SU-DHL-6 (cell line): ENCODE results near the gene AIG1.

Source experiments
- H2AFZ ChIP-seq: fragments of 200-600 bp; sonication (generic); 2 replicates; pipeline ENCODE4 v1.6.1; 2014; ENCODE audit warnings: low read depth, mild to moderate bottlenecking, moderate library complexity, mixed read lengths, antibody characterized with exemption, low read length; ENCODE audit not compliant: severe bottlenecking
- H3F3A ChIP-seq: fragments of 200-600 bp; shearing (Covaris generic); 2 replicates; pipeline ENCODE4 v1.6.0; 2016; ENCODE audit warnings: antibody characterized with exemption, mild to moderate bottlenecking; ENCODE audit not compliant: insufficient read depth
- H3K27ac ChIP-seq: fragments of 200-600 bp; sonication (generic); 2 replicates; pipeline ENCODE4 v1.5.1; 2016; ENCODE audit warnings: low read depth, mild to moderate bottlenecking, low read length, moderate library complexity, mixed read lengths
- H3K27me3 ChIP-seq: fragments of 200-600 bp; sonication (generic), shearing (Covaris generic); 2 replicates; pipeline ENCODE4 v1.6.0; 2014; ENCODE audit warnings: mild to moderate bottlenecking, low read length
- H3K36me3 ChIP-seq: fragments of 200-600 bp; sonication (generic); 2 replicates; pipeline ENCODE4 v1.6.1; 2014; ENCODE audit warnings: mild to moderate bottlenecking, low read length, mixed read lengths
- H3K4me2 ChIP-seq: fragments of 300-600, 200-600 bp; shearing (Covaris generic), sonication (generic); 2 replicates; pipeline ENCODE4 v1.6.0; 2014; ENCODE audit warnings: low read length, low read depth, mild to moderate bottlenecking; ENCODE audit not compliant: poor library complexity, severe bottlenecking
- H3K4me3 ChIP-seq: fragments of 200-600 bp; sonication (generic); 2 replicates; pipeline ENCODE4 v1.5.1; 2014; ENCODE audit warnings: antibody characterized with exemption, low read length, mild to moderate bottlenecking, mixed read lengths; ENCODE audit not compliant: insufficient read depth, poor library complexity, severe bottlenecking
- H3K79me2 ChIP-seq: fragments of 200-600 bp; sonication (generic); 2 replicates; pipeline ENCODE4 v1.6.1; 2014; ENCODE audit warnings: mild to moderate bottlenecking, low read length, moderate library complexity; ENCODE audit not compliant: insufficient read depth
- H3K9ac ChIP-seq: fragments of 200-600 bp; sonication (generic); 2 replicates; pipeline ENCODE4 v1.7.0; 2014; ENCODE audit warnings: mild to moderate bottlenecking, low read length
- H3K9me2 ChIP-seq: fragments of 200-600 bp; sonication (generic); replicated peaks from 2 replicates; pipeline ENCODE4 v1.6.1; 2014; ENCODE audit warnings: low read length; ENCODE audit not compliant: insufficient read depth
- H3K9me3 ChIP-seq: fragments of 200-600 bp; sonication (generic); 2 replicates; pipeline ENCODE4 v1.6.1; 2014; ENCODE audit warnings: low read length, mixed read lengths; ENCODE audit not compliant: insufficient read depth
- H4K20me1 ChIP-seq: fragments of 200-600 bp; sonication (generic); 2 replicates; pipeline ENCODE4 v1.6.1; 2014; ENCODE audit warnings: low read depth, mild to moderate bottlenecking, antibody characterized with exemption, low read length, moderate library complexity, mixed read lengths
- EZH2phosphoT487 ChIP-seq: fragments of 200-600 bp; sonication (generic), shearing (Covaris generic); conservative IDR thresholded peaks from 2 replicates; pipeline ENCODE4 v1.6.1; 2018; ENCODE audit warnings: mild to moderate bottlenecking, antibody characterized with exemption, low read length, moderate library complexity, mixed read lengths
- TF ChIP-seq, protein P1 (sequence below): fragments of 200-600 bp; sonication (generic); IDR thresholded peaks from one replicate; pipeline ENCODE4 v1.5.1; 2017; ENCODE audit warnings: antibody characterized with exemption, mild to moderate bottlenecking, low read length, moderate library complexity; ENCODE audit not compliant: insufficient read depth, poor library complexity, severe bottlenecking

AIG1 gene

GRCh38 chr6:143160439-143161220, 99.9 kb downstream of the AIG1 start:
- Histone ChIP-seq H3K36me3 (no peaks in the 10 kb centered on the region), H3K9me2 (no peaks in the 10 kb centered on the region), H3K27ac (no peak overlapping the region), H3K9me3 (no peaks in the 10 kb centered on the region), H3F3A (no peaks in the 10 kb centered on the region), H3K79me2 (no peaks in the 10 kb centered on the region), H3K4me3 (no peak overlapping the region), H2AFZ (no peak overlapping the region), H3K9ac (no peak overlapping the region), H4K20me1 (no peaks in the 10 kb centered on the region), H3K4me2 (no peak overlapping the region), H3K27me3 (no peaks in the 10 kb centered on the region)
- TF ChIP-seq EZH2phosphoT487: no peak
- TF ChIP-seq, protein P1, sequence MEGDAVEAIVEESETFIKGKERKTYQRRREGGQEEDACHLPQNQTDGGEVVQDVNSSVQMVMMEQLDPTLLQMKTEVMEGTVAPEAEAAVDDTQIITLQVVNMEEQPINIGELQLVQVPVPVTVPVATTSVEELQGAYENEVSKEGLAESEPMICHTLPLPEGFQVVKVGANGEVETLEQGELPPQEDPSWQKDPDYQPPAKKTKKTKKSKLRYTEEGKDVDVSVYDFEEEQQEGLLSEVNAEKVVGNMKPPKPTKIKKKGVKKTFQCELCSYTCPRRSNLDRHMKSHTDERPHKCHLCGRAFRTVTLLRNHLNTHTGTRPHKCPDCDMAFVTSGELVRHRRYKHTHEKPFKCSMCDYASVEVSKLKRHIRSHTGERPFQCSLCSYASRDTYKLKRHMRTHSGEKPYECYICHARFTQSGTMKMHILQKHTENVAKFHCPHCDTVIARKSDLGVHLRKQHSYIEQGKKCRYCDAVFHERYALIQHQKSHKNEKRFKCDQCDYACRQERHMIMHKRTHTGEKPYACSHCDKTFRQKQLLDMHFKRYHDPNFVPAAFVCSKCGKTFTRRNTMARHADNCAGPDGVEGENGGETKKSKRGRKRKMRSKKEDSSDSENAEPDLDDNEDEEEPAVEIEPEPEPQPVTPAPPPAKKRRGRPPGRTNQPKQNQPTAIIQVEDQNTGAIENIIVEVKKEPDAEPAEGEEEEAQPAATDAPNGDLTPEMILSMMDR: no peak

DNA sequence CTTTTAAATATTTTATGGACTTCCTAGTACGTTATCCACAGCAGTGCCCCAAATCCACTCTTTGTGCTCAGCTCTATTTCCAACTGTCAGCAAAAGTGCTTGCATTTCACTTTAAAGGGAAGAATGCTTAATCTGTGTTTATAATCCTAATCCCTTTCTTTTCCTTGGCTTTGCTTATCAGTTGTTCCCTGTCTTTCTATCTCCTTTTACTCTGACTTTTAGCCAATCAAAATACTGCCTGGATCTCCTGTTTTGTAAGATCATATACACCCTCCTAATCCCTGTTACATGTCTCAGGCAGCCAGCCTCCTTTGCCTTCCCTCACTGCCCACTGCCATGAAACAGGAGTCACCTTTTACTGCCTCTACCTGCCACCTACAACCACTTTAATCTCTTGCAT, 102.9 kb downstream of the AIG1 start:
- H3K36me3 ChIP-seq: no peaks in the 10 kb centered on the region
- H3F3A ChIP-seq: no peaks in the 10 kb centered on the region
- no peak overlapping the region for H3K4me3 ChIP-seq
- H3K79me2 ChIP-seq: no peaks in the 10 kb centered on the region
- no peaks in the 10 kb centered on the region for H3K9me3 ChIP-seq
- no peak overlapping the region for H3K27ac ChIP-seq
- H3K27me3 ChIP-seq: no peaks in the 10 kb centered on the region
- no peaks in the 10 kb centered on the region for H4K20me1 ChIP-seq
- no peak overlapping the region for H2AFZ ChIP-seq
- no peak overlapping the region for H3K4me2 ChIP-seq
- TF ChIP-seq, protein P1: no peak
- no peak for TF ChIP-seq EZH2phosphoT487
- no peak overlapping the region for H3K9ac ChIP-seq
- no peaks in the 10 kb centered on the region for H3K9me2 ChIP-seq

- H3K79me2 ChIP-seq: no peaks in the 10 kb centered on the region
- TF ChIP-seq, protein P1: no peak
- TF ChIP-seq EZH2phosphoT487: no peak
- H3K9ac ChIP-seq: no peak overlapping the region
- no peak overlapping the region for H3K4me3 ChIP-seq
- no peaks in the 10 kb centered on the region for H3F3A ChIP-seq
- no peaks in the 10 kb centered on the region for H3K36me3 ChIP-seq
- H3K9me3 ChIP-seq: no peaks in the 10 kb centered on the region
- no peaks in the 10 kb centered on the region for H3K9me2 ChIP-seq
- H4K20me1 ChIP-seq: no peaks in the 10 kb centered on the region
- H3K27me3 ChIP-seq: no peaks in the 10 kb centered on the region
- H2AFZ ChIP-seq: no peak overlapping the region
- no peak overlapping the region for H3K4me2 ChIP-seq
- H3K27ac ChIP-seq: no peak overlapping the region
These were observed 103.9 kb downstream of the AIG1 start for GRCh38 chr6:143164565-143165105.
